ENCODE data around the gene PASK. TPM values are rescaled to one million over a fixed set of nuclear protein-coding genes. Genes with fewer than 3 reads are reported as not detected.

The PASK gene
- total RNA-seq, 1 experiment from 2014 or later = 80.9 TPM

- TF ChIP-seq, protein P1, sequence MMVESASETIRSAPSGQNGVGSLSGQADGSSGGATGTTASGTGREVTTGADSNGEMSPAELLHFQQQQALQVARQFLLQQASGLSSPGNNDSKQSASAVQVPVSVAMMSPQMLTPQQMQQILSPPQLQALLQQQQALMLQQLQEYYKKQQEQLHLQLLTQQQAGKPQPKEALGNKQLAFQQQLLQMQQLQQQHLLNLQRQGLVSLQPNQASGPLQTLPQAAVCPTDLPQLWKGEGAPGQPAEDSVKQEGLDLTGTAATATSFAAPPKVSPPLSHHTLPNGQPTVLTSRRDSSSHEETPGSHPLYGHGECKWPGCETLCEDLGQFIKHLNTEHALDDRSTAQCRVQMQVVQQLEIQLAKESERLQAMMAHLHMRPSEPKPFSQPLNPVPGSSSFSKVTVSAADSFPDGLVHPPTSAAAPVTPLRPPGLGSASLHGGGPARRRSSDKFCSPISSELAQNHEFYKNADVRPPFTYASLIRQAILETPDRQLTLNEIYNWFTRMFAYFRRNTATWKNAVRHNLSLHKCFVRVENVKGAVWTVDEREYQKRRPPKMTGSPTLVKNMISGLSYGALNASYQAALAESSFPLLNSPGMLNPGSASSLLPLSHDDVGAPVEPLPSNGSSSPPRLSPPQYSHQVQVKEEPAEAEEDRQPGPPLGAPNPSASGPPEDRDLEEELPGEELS (CRISPR knock-in tag; IDR thresholded peaks at IDR 0.05) = no peak
- no peak for TF ChIP-seq ZNF232 (CRISPR knock-in tag; IDR thresholded peaks at IDR 0.05)
- TF ChIP-seq, protein P2, sequence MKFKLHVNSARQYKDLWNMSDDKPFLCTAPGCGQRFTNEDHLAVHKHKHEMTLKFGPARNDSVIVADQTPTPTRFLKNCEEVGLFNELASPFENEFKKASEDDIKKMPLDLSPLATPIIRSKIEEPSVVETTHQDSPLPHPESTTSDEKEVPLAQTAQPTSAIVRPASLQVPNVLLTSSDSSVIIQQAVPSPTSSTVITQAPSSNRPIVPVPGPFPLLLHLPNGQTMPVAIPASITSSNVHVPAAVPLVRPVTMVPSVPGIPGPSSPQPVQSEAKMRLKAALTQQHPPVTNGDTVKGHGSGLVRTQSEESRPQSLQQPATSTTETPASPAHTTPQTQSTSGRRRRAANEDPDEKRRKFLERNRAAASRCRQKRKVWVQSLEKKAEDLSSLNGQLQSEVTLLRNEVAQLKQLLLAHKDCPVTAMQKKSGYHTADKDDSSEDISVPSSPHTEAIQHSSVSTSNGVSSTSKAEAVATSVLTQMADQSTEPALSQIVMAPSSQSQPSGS (CRISPR knock-in tag; IDR thresholded peaks at IDR 0.05; ENCODE audit: borderline replicate concordance, low read depth) = no peak
- TF ChIP-seq SOX15 (CRISPR knock-in tag; IDR thresholded peaks at IDR 0.05) = no peak
Observed at GRCh38 chr2:241156971-241157441, 7.7 kb upstream of the PASK start (continued).

GRCh38 chr2:241155936-241156335 is 6.7 kb upstream of the PASK start:
- TF ChIP-seq, protein P3, sequence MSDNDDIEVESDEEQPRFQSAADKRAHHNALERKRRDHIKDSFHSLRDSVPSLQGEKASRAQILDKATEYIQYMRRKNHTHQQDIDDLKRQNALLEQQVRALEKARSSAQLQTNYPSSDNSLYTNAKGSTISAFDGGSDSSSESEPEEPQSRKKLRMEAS (CRISPR knock-in tag; IDR thresholded peaks at IDR 0.05) = no peak
- TF ChIP-seq FOXJ3 (CRISPR knock-in tag; IDR thresholded peaks at IDR 0.05; ENCODE audit: borderline replicate concordance) = no peak
- POLR2A ChIA-PET = interaction anchor here (0.5 kb wide), 1 partner anchor 633 kb away, joined by 3 read pairs; no protein-coding TSS in a partner anchor

GRCh38 chr2:241154915-241155314 is 5.6 kb upstream of the PASK start:
- Mint-ChIP-seq H3K36me3 (peaks cover 6% of the 10 kb centered on the region; the same call in 1 of the 2 replicates), H3K27ac (no peak overlapping the region), H3K9me3 (no peaks in the 10 kb centered on the region), H3K4me3 (no peak overlapping the region), H3K27me3 (ENCODE audit: low read depth) (no peaks in the 10 kb centered on the region), H3K4me1 (peaks cover 22% of the 10 kb centered on the region)
- no peak for TF ChIP-seq TEAD4 (CRISPR knock-in tag; IDR thresholded peaks at IDR 0.05)
- POLR2A ChIA-PET = no interaction called here
- DNase-seq (ENCODE audit: low spot score) (no peak), ATAC-seq (no peak)
- CTCF ChIA-PET = no interaction called here

More at GRCh38 chr2:241155936-241156335, 6.7 kb upstream of the PASK start:
- no peak overlapping the region for H3K4me3 Mint-ChIP-seq
- H3K9me3 Mint-ChIP-seq = no peaks in the 10 kb centered on the region
- H3K36me3 Mint-ChIP-seq = peaks cover 6% of the 10 kb centered on the region; the same call in 1 of the 2 replicates
- DNase-seq (ENCODE audit: low spot score) = no peak
- H3K27ac Mint-ChIP-seq = no peak overlapping the region
- H3K4me1 Mint-ChIP-seq = peaks cover 19% of the 10 kb centered on the region
- no peaks in the 10 kb centered on the region for H3K27me3 Mint-ChIP-seq (ENCODE audit: low read depth)
- no peak for ATAC-seq
- CTCF ChIA-PET = no interaction called here

GRCh38 chr2:241153616-241154015 is 4.3 kb upstream of the PASK start:
- DNase-seq (ENCODE audit: low spot score) = no peak
- TF ChIP-seq, protein P4, sequence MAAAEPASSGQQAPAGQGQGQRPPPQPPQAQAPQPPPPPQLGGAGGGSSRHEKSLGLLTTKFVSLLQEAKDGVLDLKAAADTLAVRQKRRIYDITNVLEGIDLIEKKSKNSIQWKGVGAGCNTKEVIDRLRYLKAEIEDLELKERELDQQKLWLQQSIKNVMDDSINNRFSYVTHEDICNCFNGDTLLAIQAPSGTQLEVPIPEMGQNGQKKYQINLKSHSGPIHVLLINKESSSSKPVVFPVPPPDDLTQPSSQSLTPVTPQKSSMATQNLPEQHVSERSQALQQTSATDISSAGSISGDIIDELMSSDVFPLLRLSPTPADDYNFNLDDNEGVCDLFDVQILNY (CRISPR knock-in tag; IDR thresholded peaks at IDR 0.05) = no peak
- TF ChIP-seq SMAD4 (CRISPR knock-in tag; IDR thresholded peaks at IDR 0.05) = no peak
- Mint-ChIP-seq H3K9me3 (no peaks in the 10 kb centered on the region), H3K4me1 (peaks cover 22% of the 10 kb centered on the region), H3K27me3 (ENCODE audit: low read depth) (no peaks in the 10 kb centered on the region), H3K27ac (no peak overlapping the region), H3K36me3 (0 out of 2 replicates have a peak, but pooled peaks cover 3% of the 10 kb centered on the region), H3K4me3 (no peak overlapping the region)
- CTCF ChIA-PET = no interaction called here
- no peak for ATAC-seq
- POLR2A ChIA-PET = no interaction called here

DNA sequence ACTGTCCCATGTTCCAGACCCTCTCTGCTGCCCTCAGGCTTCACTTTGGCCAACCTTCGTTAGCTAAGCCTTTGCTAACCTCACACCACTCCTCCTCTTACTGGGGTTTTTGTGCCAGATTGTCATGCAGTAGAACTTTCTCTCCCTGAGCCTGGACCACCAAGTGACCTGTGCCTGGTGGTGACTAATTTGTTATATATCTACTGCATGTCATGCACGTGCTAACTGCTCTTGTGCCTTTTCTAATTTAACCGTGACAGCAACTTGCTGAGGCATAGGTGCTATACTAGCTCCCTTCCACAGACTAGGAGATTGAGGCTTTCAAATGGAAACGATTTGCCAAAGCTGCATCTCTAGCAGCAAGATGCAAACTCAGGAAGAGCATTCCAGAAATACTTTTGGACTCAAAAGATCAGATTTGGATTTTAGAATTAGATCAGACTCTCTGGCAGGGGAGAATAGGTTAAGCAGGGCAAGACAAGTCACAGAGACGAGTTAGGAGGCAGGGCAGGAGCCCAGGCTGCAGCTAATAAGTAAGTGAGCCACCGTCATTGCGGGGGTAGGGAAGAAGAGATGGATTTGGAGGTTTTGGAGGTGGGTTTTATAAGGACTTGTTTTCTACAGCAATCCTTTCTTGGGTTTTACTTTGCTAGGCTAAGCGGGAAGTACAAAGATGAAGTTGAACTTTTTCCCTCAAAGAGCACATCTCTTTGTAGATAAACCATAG is 2.8 kb upstream of the PASK start:
- H3K4me1 Mint-ChIP-seq = peaks cover 31% of the 10 kb centered on the region
- POLR2A ChIA-PET = no interaction called here
- CTCF ChIA-PET = no interaction called here
- H3K27me3 Mint-ChIP-seq (ENCODE audit: low read depth) = no peaks in the 10 kb centered on the region
- H3K4me3 Mint-ChIP-seq = peak overlapping the region; percentile 93
- ATAC-seq (no peak), DNase-seq (ENCODE audit: low spot score) (no peak)
- H3K9me3 Mint-ChIP-seq = no peaks in the 10 kb centered on the region
- H3K36me3 Mint-ChIP-seq = no peaks in the 10 kb centered on the region
- H3K27ac Mint-ChIP-seq = peak overlapping the region; percentile 10; the same call in 1 of the 2 replicates
- TF ChIP-seq ZNF121 (CRISPR knock-in tag; IDR thresholded peaks at IDR 0.05) (peak; percentile 16; the same call in 1 of the 2 replicates), ZNF263 (CRISPR knock-in tag; IDR thresholded peaks at IDR 0.05; ENCODE audit: low read depth) (no peak)
